Activated CD4-positive, alpha-beta T cell treated with anti-CD3 and anti-CD28 coated beads for 1 hour (primary cell): ENCODE results near the gene MYG1.
"Not testable (repeated sequence)": the region's sequence is repeated elsewhere in the genome, so short reads cannot be mapped to it uniquely, and the experiment has no call there.

Experiments used
- DNase-seq: peaks from one replicate; pipeline ENCODE4 v3.0.0-alpha.2; 2020

MYG1 gene

DNA sequence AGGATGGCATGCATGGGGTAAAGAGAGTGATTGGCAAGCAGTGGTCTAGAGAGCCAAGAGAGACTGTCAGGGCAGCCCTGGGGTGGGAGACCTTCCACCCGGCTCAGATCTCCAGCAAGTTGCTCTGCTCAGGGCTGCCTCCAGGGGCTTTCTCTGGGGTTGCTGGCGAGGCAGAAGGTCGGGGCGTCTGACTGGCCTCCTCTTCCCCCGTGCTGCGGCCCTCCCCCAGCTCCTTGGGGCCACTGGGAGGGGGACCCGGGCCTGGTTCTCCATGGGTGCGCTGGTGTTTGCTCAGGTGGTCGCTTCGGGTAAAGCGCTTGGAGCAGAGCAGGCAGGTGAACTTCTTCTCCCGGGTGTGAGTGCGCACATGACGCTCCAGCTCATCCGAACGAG is 28.5 kb downstream of the MYG1 start:
- DNase-seq = no peak

DNA sequence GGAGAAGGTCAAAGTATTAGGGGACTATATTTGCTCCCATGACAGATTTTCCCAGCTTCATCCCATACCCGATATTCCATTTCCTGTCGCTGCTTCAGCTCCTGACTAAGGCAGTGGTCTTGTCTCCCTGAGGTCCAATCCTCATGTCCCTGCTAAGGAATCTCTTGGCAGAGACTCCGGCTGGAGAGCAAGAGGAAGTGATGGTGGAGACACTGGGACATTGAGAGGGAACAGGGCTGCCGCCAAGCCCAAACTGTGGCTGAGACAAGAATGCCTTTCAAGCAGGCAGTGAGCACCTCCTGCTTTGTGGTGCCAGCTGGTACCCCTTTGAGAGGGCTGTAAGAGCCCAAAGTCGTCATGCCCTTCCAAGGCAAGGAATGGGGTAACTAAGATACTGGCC is 31.2 kb downstream of the MYG1 start:
- no peak for DNase-seq

DNA sequence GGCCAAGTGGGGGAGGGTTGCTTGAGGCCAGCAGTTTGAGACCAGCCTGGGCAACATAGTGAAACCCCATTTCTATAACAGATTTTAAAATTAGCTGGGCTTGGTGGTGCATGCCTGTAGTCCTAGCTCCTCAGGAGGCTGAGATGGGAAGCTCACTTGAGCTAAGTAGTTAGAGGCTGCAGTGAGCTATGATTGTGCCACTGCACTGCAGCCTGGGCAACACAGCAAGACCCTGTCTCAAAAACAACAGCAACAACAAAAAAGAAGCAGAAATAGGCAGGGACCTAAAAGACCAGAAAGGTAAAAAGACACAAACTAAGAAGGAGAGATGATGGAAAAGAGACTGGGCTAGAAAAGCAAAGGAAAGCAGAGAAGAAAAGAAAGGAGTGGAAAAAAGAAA is 32.8 kb downstream of the MYG1 start:
- DNase-seq = not testable (repeated sequence)

DNA sequence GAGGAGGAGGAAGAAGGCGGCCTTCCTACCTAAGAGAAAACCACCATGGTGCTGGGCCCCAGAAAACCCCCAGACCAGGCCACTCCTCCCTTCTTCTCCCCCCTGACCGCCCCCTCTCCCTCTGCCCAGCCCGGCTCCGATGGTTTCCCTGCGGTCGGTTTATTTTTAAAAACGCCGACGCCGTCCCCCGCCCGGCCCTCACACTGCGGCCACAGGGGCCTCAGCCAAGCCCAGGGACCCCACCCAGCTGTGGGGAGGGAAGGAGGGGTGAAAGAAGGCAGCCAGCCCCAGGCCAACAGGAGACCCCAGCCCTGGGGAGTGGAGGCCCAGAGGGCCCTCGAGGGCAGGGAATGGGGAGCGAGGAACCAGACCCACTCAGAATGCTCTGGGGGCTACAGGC is 33.2 kb downstream of the MYG1 start:
- no peak for DNase-seq

DNA sequence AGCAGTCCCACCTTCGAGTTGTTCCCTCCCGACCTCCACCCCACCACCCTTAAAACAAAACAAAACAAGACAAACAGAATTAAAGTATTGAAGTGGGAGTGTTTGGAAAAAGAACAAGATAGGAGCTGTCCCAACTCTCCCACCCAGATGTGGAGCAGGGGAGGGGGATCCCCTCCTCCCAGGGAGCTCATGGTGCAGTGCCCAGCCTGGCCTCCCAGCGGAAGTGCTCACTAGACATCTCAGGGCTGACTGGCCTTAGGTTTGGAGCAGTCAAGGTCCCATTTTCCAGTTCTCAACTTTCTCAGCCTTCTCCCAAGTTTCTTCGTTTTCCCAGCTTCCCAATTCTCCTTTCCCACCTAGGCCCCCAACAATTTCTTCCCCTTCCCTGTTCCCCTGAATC is 33.8 kb downstream of the MYG1 start:
- DNase-seq = no peak

DNA sequence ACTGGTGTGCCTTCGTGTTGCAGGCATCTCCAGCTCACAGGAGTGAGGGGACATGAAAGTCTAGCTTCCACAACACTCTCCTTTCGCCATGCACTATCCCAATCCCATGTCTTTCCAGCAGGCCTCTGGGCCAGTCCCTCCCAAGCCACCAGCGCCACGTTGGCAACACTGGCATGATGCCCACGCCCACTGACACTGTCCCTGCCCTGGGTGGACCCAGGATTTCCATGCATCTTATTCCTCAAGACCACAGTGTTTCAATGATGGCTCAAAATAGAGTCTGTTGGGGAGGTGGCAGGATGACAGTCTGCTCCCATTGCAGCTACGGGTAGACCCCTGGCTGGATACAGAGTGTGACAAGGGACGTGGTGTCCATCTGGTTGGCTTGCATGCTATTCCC is 34.4 kb downstream of the MYG1 start:
- no peak for DNase-seq

DNA sequence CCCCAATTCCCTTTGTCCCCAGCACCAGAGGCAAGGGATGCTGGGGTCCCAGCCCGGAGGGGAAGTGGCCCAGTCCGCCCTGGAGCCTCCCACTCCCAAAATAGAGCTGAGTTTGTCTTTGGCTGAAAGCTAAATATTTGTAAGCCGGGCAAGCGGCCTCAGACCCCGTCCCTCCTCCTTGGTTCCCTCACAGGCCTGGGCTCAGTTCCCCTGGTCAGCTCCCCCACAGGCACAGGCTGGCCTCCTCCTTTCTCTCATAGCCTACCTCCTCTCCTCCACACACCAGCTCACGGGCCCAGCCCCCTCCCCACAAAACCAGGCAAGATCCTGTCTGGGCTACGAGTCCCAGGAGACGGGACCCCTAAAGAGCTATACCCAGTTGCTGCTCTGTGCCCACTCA is 35.3 kb downstream of the MYG1 start:
- no peak for DNase-seq

DNA sequence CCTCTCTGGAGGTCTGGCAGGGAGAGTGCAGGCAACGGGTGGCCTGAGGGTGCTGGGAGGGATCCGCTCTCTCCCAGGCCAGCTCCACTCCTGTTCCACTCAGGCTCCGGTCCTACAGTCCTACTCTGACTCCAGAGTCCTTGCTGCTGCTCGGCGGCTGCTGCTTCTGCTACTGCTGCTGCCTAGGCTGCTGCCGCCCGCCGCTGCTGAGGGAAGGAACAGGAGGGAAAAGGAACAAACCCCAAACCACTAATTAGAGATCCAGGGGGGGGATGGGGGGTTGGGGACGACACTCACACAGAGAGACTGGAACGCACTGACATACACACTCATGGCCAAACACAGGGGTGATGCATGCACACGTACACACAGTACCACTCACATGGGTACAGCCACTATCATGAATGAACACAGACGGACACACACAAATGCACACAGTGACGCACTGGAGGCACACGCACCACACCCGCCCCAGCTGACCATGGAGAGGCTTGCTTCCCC is 36.7 kb downstream of the MYG1 start, which contains the start of gene SP7:
TSS of gene SP7 (minus strand) at position 174 of the 501 bp plus-strand sequence. CDS start 708 bp downstream, outside the sequence.
- DNase-seq = no peak

DNA sequence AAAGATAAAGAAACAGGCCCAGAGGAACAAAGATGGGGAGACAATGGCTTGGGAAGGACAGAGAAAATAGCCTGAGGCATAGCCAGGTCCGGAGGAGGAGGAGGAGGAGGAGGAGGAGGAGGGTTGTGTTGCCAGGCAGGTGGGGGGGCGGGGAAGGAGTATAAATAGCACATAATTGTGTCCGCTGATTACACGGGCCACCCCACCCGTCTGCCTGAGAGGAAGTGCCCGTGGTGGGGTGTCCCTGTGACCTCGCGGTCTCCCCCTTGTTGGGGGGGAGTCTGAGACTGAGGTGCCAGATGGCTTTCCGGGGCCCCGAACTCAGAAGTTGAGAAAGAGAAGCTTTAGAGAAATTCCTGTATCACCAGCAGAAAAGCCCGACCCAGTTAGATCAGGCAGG is 38.5 kb downstream of the MYG1 start:
- DNase-seq = no peak

DNA sequence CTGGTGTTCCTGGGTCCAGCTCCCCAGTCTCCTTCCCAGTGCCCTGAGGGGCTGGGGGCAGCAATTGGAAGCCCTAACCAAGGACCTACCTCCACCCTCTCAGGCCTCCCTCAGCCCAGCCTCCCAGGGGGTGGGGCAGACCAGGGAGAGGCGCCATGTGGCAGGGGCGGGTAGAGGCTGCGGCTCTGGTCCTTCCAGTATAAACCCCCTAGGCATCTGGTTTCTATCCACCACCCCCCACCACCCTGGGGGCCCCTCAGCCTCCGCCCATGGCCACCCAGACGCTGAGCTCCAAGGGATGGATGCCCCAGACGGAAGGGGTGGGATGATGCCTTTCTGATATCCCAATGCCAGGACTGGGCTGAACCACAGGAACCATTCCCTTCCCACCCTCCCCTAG is 39.4 kb downstream of the MYG1 start:
- DNase-seq = no peak

DNA sequence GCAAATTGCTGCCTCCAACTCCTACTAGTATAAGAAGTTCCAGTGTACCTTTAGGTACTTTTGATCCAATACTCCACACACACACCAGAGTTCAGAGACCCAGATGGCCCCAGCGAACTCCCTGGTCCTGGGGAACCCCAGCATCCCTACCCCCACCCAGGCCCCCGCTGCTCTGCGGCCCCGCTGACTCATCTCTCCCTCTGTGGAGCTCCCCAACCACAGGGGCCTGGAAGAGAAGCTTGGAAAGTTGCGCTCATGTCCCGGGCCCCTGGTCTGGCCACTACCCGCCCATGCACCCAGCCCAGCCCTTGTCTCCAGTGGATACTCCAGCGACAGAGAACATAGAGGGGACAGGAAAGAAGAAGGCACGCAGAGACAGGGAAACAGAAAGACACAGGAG is 40.9 kb downstream of the MYG1 start:
- DNase-seq = no peak

DNA sequence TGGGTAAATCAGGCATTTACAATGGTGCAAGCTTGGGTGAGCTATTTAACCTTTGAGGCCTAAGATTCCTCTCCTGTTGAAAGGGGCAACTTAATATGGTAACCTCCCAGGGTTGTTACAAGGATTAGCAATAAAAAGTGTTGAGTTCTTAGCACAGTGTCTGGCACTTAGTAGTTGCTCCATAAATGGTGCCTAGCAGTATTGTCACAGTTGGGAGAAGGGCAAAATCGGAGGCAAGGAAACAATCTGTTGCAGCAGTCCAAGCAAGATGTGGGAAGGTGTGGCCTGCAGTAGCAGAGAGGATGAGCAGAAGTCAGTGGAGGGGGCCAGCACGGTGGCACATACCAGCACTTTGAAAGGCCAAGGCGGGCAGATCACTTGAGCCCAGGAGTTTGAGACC is 44.0 kb downstream of the MYG1 start:
- DNase-seq = no peak

DNA sequence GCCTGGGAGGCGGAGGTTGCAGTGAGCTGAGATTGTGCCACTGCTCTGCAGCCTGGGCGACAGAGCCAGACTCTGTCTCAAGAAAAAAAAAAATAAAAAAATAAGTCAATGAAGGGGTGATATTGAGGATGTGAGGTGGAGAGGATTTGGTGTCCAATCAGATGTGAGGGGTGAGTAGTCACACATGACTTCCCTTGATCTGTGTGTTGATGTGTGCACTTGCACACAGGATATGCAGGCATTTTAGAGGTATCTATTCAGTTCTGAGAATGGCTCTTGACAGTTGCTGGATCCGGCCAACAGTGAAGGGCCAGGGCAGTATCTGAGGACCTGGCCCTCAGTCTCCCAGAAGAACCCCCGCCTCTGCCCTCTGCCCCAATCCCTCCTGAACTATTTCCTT is 44.5 kb downstream of the MYG1 start:
- no peak for DNase-seq

DNA sequence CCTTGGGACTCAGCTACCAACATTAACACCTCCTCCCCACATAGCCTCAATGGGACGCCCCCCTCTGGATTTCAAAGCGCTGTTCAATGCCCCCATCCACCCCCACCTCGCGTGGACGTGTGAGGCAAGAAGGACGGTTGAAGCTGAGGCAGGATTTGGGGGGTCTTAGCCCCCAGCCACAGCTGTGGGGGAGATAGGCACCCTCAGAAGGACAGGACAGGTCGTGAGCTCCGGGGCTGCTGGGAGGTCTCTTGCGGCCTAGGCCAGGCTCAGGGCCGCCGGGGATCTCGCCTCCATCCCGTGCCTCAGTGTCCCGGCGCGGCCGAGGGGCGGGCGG is 45.0 kb downstream of the MYG1 start:
- no peak for DNase-seq

DNA sequence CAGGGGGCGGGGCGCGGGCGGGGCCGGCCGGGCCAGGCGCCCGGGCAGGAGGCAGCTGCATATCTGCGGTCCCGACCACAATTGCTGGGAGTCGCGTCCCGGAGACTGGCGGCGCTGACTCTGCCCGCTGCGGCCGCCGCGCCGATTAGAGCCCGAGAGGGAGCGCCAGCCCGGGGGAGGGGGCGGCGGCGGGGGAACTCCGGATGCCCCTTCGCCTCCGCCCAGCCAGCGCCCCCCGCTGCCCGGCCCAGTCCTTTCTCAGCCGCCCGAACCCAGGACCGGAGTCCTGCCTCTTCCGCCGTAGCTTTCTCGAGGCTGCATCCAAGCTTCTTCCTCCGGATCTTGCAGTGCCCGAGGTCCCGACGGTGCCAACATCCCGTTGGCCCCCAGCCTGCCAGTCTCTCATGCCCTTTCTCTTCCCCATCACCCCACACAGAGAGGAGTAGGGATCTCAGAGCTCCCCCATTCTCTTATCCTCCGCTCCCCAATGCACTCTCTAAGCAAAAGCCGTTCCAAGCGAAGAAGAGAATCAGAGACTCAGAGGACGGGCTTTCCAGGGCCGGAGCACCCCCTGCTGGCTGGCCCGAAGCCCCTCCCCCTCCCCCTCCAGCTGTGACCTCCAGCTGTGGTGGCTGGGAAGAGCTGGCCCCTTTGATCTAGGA is 45.5 kb downstream of the MYG1 start:
- DNase-seq = peak; percentile 50

DNA sequence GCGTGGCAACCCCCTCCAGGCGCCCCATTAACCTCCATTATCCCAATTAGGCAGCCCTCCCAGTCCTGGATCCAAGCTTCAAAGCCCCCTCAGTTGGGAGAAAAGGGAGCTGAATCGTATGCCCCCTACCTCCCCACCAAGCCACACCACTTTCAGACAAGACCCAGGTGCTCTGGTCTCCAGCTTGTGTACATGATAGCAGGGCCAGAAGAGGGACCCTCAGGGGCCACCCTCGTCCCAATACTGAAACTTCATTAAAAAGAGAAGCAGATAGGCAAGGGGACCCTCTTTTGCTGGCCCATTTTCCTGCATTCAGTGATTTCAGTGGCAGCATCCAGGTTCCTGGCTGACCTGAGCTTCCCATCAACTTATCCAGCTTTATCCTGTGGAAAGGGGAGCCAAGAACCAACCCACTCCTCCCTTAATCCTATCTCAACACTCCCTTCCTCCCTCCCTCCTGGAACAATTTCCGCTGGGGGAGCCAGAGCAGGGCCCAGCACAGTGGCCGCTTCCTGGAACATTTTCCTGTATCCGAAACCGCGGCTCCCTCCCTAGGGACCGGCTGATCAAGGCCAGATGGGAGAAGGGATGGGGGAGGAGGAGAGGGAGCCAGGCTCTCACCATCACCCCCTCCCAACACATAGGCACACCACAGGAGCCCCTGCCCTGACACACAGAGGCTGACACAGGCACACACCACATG is 46.1 kb downstream of the MYG1 start:
- DNase-seq = no peak

DNA sequence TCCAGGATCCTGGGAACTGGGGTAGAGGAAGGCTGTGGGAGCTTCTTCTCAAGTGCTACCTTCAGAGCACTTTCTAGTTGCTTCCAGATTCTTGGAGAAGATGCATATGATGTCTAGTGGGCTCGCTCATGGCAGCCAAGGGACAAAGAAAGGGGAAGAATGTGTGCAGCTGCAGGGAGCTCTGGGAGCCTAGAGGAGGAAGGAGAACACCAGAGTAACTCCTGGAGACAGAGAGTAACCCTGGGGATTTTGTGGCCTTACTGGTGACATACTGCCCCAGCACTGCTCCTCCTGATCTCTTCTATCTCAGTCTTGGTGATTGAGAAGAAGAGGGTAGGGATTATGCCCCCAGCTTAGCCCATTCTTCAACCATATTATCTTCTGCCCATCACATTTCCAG is 47.0 kb downstream of the MYG1 start:
- no peak for DNase-seq

DNA sequence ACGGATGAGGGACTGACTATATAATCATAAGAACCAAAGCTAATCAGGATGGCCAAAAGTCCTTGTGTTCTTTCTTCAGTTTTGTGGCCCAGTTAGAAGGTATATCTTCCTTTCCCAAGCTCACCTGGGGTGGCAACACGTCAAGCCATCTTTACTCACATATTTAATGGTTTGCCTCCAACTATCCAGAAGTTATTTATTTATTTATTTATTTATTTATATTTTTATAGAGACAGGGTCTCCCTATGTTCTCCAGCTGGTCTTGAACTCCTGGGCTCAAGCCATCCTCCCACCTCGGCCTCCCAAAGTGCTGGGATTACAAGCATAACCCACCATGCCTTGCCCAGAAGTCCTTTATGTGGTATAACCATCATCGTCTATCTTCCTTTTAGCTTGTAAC is 48.4 kb downstream of the MYG1 start:
- DNase-seq = no peak

DNA sequence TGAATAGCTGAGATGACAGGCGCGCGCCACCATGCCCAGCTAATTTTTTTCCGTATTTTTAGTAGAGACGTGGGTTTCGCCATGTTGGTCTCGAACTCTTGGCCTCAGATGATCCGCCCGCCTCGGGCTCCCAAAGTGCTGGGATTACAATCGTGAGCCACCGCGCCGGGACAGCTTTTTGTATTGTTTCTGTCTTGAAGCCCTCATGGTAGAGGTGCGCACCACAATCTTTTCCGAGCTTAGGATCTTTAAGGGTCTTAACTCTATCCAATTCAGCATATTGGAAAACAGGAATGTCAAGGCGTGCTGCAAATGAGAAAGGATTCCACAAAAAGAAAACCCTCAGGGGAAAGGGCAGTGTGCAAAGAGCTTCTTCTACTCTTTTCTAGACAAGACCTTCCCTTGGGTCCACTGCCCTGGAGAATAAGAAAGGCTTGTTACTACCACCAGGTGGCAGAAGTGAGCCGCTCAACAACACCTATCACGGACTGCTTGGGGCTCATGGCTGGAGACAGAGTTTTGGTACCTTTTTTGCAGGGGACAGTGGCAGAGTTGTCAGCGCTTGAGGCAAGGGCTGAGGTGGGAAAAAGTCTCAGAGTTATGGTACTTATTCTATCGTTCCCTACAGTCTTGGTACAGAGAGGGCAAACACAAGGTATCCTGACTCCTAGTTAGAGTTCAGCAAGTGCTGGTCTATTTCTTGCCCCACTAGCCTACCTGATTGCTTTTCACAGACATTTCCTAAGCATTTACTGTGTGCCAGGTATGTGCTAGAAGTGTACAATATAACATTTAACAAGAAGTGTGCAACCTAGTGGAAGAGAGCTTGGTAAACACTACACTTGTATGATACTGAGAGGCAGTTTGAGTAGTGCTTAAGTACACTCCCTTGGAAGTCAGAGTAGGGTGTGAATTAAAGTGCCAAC is 53.1 kb downstream of the MYG1 start:
- DNase-seq = peak; percentile 76

DNA sequence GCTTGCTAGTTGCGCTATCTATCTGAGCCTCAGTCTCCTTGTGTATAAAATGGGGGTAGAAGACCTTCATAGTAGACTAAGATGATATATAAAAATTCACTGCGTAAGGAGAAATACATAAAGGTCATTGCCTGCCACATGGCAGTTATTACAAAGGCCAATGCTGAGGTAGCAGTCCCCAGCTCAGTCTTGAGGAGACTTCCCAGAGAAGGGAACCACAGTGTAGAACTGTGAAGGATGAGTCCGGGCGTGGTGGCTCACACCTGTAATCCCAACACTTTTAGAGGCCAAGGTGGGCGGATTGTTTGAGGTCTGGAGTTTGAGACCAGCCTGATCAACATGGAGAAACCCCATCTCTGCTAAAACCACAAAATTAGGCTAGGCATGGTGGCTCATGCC is 53.8 kb downstream of the MYG1 start:
- no peak for DNase-seq

DNA sequence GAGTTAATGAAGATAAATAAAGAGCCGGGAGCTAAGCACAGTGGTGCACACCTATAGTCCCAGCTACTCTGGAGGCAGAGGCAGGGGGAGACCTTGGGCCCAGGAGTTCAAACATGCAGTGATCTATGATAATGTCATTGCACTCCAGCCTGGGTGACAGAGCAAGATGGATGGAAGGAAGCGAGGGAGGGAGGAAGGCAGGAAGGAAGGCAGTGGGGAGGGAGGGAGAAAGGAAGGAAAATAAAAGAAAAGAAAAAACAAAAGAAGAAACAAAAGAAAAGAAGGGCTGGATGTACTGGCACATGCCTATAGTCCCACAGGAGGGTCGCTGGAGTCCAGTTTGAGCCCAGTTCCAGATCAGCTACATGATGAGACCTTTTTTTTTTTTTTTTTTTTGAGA is 55.6 kb downstream of the MYG1 start:
- no peak for DNase-seq
